T-helper 22 cell (primary cell): ENCODE data around the gene UQCRC1.

Experiments
- DNase-seq: peaks from one replicate; pipeline ENCODE4 v3.0.0-alpha.2; 2020; ENCODE audit warnings: low read depth

UQCRC1 gene

GRCh38 chr3:48609088-48610005 is at the start of gene UQCRC1:
Gene UQCRC1 (minus strand): TSS chr3:48609646. CDS start chr3:48609620, 26 bp downstream.
- peak; percentile 81 for DNase-seq

- no peak for DNase-seq
Observed at GRCh38 chr3:48656841-48657281, 47.4 kb upstream of the UQCRC1 start.

GRCh38 chr3:48656061-48656840 is 46.8 kb upstream of the UQCRC1 start:
- peak; percentile 77 for DNase-seq

GRCh38 chr3:48655606-48656005 is 46.2 kb upstream of the UQCRC1 start:
- DNase-seq = no peak

GRCh38 chr3:48655063-48655462 is 45.6 kb upstream of the UQCRC1 start:
- DNase-seq = no peak

GRCh38 chr3:48652923-48653715 is 43.7 kb upstream of the UQCRC1 start:
- no peak for DNase-seq

- DNase-seq = no peak
Observed at GRCh38 chr3:48651771-48652170, 42.3 kb upstream of the UQCRC1 start.

- no peak for DNase-seq
Observed at GRCh38 chr3:48650723-48651122, 41.3 kb upstream of the UQCRC1 start.

GRCh38 chr3:48648188-48648850 is 38.9 kb upstream of the UQCRC1 start:
- no peak for DNase-seq

- no peak for DNase-seq
Observed at GRCh38 chr3:48647714-48648113, 38.3 kb upstream of the UQCRC1 start.

GRCh38 chr3:48644898-48645760 is 35.7 kb upstream of the UQCRC1 start:
- DNase-seq = no peak

GRCh38 chr3:48642605-48643004 is 33.2 kb upstream of the UQCRC1 start:
- DNase-seq = no peak

- no peak for DNase-seq
Observed at GRCh38 chr3:48641396-48641795, 31.9 kb upstream of the UQCRC1 start.

GRCh38 chr3:48639944-48640606 is 30.6 kb upstream of the UQCRC1 start:
- no peak for DNase-seq

GRCh38 chr3:48637305-48637704 is 27.9 kb upstream of the UQCRC1 start:
- no peak for DNase-seq

- no peak for DNase-seq
Observed at GRCh38 chr3:48636149-48636655, 26.8 kb upstream of the UQCRC1 start.

GRCh38 chr3:48635222-48636021 is 26.0 kb upstream of the UQCRC1 start, which contains the start of gene SLC26A6:
Gene SLC26A6 (minus strand): TSS chr3:48635461. CDS start chr3:48635393, 68 bp downstream.
- DNase-seq = peak; percentile 89

GRCh38 chr3:48634661-48635221 is 25.3 kb upstream of the UQCRC1 start:
- peak; percentile 23 for DNase-seq
